Diencephalon (tissue), 1 donor: ENCODE data around the gene SLC25A36. TPM values are rescaled to one million over a fixed set of nuclear protein-coding genes. Genes with fewer than 3 reads are reported as not detected.

Experiments used
- total RNA-seq: library from RNA; depleted of rRNA; stranded (reverse); fragments of >200 nt; gene quantifications from one replicate; pipeline ENCODE4 v1.2.3, GENCODE V29; 2014

The SLC25A36 gene
- total RNA-seq, result 150 TPM

GRCh38 chr3:140941434-140942220 lies at the start of gene SLC25A36:
Gene SLC25A36, plus strand, starts transcription at chr3:140941836. Its CDS starts 219 bp downstream, at chr3:140942055.

Other genes with a start within 250 kb of the SLC25A36 start
- gene SPSB4, start 109.5 kb downstream of the SLC25A36 start, total RNA-seq, result 7.2 TPM